ENCODE measurements around the gene ZNF384.
A peak's percentile ranks its signal among the peaks of the same experiment; 100 is the strongest.

ZNF384 gene

DNA sequence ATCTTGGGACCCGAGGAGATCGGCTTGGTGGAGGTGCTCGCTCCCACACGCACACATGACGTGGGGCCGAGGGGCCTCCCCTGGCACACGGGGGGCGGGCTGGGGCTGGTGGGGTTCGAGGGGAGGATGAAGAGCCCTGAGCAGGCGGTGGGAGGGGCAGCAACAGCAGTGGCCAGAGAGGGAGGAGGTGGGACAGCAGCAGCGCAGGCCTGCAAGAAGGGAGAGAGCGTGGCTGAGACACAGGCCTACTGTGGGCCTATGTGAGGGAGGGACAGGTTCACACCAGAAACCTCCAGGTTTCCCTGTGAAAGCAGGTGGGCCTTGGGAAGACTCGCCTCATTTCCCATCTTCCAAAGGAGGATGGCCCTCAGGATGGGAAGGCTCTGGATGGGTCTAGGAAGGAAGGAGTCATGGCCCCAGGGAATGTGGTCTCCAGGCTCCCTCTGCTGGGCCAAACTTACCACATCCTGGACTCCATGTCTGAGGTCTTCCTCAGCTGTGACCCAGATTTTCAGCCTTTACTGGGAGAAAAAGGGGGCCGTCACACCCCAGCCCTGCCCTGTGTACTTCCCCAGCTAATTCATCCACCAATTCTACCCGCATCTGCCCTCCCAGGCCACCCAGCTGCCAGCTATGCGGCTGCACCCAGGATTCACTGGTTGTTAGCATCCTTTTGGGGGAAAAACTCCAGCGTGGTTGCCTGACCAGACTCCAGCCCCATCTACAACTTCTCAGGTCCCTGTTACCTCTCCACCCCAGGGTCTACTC lies 8.6 kb upstream of the ZNF384 start:
- TF ChIP-seq, protein P1, sequence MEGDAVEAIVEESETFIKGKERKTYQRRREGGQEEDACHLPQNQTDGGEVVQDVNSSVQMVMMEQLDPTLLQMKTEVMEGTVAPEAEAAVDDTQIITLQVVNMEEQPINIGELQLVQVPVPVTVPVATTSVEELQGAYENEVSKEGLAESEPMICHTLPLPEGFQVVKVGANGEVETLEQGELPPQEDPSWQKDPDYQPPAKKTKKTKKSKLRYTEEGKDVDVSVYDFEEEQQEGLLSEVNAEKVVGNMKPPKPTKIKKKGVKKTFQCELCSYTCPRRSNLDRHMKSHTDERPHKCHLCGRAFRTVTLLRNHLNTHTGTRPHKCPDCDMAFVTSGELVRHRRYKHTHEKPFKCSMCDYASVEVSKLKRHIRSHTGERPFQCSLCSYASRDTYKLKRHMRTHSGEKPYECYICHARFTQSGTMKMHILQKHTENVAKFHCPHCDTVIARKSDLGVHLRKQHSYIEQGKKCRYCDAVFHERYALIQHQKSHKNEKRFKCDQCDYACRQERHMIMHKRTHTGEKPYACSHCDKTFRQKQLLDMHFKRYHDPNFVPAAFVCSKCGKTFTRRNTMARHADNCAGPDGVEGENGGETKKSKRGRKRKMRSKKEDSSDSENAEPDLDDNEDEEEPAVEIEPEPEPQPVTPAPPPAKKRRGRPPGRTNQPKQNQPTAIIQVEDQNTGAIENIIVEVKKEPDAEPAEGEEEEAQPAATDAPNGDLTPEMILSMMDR (conservative IDR thresholded peaks at IDR 0.05; ENCODE audit: low read depth, low read length): peak; percentile 84
- no peak overlapping the region for H3K4me3 ChIP-seq (ENCODE audit: low read depth, low read length)
- peak; percentile 66 for DNase-seq (ENCODE audit: low read depth)

DNA sequence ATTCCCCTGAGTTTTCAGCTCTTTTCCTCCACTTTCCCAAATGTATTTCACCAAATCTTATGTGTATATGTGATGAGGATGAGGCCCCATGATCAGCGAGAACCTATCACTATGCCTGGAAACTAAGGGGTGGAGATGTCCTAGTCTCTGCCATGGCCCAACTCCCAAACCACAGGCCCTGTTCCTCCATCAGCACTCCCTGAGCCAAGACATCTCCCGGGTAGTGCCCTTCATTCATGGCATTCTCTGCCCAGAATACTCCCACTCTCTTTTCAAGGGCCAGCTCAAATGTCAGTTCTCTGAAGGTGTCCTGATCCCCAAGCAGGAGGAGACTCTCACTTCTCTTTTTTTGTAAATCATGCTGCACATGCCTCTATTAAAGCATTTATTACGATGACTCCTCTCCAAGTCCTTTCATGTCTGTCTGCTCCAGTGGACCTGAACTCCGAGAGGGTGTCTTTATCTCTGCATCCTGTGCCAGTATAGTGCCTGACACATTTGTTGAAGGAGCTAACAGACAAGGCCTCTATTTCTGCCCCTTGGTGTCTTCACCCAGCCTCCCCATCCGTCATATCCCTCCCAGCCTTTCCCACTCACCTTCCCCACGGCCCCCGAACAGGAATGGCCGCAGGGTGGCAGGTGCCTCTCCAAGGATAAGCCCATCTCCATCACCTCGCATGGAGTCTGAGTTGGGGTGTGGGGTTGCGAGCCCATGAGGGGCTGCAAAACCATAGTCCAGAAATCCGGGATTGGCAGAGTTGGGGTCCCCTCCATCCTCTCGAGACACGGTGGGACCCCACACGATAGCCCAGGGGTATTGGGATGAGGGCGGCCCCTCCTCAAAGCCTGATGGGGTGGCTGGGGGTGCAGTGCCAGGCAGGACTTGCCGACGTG lies 7.8 kb upstream of the ZNF384 start:
- no peak overlapping the region for H3K4me3 ChIP-seq (ENCODE audit: low read depth, low read length)
- TF ChIP-seq, protein P1 (conservative IDR thresholded peaks at IDR 0.05; ENCODE audit: low read depth, low read length): no peak
- DNase-seq (ENCODE audit: low read depth): no peak

DNA sequence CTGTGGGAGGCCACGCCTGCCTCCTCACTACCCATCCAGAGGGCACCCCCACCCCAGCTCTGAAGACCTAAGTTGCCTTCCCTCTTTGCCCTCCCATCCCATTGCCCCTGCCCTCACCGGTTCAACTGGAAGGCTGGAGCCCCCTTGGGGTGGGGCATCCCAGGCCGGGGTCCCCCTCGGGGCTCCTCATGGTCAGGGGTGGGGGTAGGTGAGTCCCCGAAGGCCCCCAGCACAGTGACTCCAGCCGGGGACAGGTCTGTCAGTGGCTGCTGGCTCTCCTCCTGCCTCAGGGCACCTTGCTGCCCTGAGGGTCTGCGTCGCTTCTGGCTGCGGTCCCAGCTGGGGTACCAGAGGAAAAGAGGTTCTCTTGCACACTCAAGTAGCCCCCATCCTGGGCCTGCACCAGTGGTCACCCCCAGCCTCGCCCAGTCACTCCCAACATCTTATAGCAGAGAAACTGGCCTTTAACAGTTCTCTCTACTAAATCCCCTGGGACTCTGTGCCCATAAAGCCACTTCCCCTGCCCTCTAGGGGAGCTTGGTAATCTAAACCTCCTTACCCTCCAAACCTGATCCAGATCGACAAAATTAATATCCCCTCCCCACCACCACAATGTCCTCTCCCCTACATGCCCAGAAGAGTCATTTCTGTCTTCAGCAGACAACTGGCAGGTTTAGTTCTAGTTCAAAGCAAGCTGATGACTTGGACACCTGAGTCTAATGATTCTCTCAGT lies 6.3 kb upstream of the ZNF384 start:
- DNase-seq (ENCODE audit: low read depth): no peak
- TF ChIP-seq, protein P1 (conservative IDR thresholded peaks at IDR 0.05; ENCODE audit: low read depth, low read length): no peak
- H3K4me3 ChIP-seq (ENCODE audit: low read depth, low read length): no peak overlapping the region

DNA sequence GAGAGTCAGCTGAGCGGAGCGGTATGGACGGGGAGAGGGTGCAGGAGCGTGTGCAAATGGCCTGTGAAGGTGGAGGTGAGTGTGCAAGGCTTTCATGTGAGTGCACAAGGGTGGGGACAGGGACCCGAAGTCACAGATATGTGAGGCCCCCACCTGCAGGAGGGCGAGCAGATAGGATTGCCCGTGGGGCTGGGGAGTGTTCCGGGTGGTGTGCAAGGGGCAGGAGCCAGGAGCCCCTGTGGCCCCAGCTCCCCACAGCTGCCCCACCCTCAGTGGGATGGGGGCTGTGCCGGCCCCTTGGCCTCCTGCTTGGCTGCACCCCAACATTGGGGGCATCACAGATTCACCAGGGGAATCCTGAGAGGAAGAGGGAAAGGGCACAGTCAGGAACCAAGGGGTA lies 5.5 kb upstream of the ZNF384 start:
- DNase-seq (ENCODE audit: low read depth): no peak
- H3K4me3 ChIP-seq (ENCODE audit: low read depth, low read length): no peak overlapping the region
- TF ChIP-seq, protein P1 (conservative IDR thresholded peaks at IDR 0.05; ENCODE audit: low read depth, low read length): no peak

GRCh38 chr12:6693832-6694355 lies 4.7 kb upstream of the ZNF384 start:
- no peak for DNase-seq (ENCODE audit: low read depth)
- no peak overlapping the region for H3K4me3 ChIP-seq (ENCODE audit: low read depth, low read length)
- TF ChIP-seq, protein P1 (conservative IDR thresholded peaks at IDR 0.05; ENCODE audit: low read depth, low read length): no peak

DNA sequence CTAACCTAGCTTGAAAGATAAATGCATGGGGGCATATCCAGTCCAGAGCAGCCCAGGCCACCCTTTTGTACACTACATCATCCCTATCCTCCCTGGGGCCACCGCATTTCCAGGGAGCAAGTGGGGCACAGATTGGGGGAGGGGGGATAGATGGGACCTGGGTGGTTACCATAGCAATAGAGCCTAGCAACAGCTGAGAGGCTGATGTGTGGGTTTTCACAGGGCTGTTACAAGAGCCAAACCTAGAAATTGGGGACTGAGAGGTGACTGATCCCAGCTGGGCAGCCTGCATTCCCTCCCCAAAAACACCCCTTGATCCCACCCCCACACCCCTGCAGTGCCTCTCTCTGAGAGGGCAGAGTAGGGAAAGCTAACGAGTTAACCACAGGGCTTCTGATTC lies 3.7 kb upstream of the ZNF384 start:
- H3K4me3 ChIP-seq (ENCODE audit: low read depth, low read length): no peak overlapping the region
- TF ChIP-seq, protein P1 (conservative IDR thresholded peaks at IDR 0.05; ENCODE audit: low read depth, low read length): no peak
- DNase-seq (ENCODE audit: low read depth): no peak
